Panc1 (cell line): ENCODE measurements around the gene XIRP2. TPM values are rescaled to one million over a fixed set of nuclear protein-coding genes. Genes with fewer than 3 reads are reported as not detected.

ENCODE experiments used
- ATAC-seq: fragments of 200-7000 bp; cut with Tn5 transposase; 2 replicates; pipeline ENCODE4 v1.9.1; 2020; ENCODE audit warnings: mild to moderate bottlenecking, moderate library complexity
- BruUV-seq: library from RNA; stranded (reverse); fragments of 400-500 nt; replicated peaks from 2 replicates; lab custom pipeline; 2021; lab: Mats Ljungman, UMichigan
- CTCF ChIA-PET: fragments of 300-600 bp; sonication (Branson Sonifier 250); formaldehyde crosslinking; loops from one replicate; lab custom pipeline; 2022; ENCODE audit warnings: antibody characterized with exemption; lab: Charles Lee
- POLR2A ChIA-PET: fragments of 300-600 bp; sonication (Branson Sonifier 250); formaldehyde crosslinking; loops from one replicate; lab custom pipeline; 2022; ENCODE audit warnings: antibody characterized with exemption; lab: Charles Lee
- DNase-seq: peaks from one replicate; pipeline ENCODE4 v3.0.0-alpha.2; 2010; ENCODE audit warnings: low read depth, low spot score
- H3K27ac ChIP-seq: 2 replicates; pipeline ENCODE4 v1.5.1; 2011; ENCODE audit warnings: mild to moderate bottlenecking, low read length, inconsistent platforms
- H3K27me3 ChIP-seq: fragments of 200-500 bp; sonication (Bioruptor generic); 2 replicates; pipeline ENCODE4 v1.6.0; 2014; ENCODE audit warnings: low read length, inconsistent platforms; ENCODE audit not compliant: control insufficient read depth, insufficient read depth
- H3K36me3 ChIP-seq: fragments of 200-500 bp; sonication (Bioruptor generic); 2 replicates; pipeline ENCODE4 v1.5.1; 2014; ENCODE audit warnings: inconsistent platforms, mild to moderate bottlenecking, low read length, moderate library complexity; ENCODE audit not compliant: control insufficient read depth, insufficient read depth
- H3K4me1 ChIP-seq: 2 replicates; pipeline ENCODE4 v1.5.1; 2011; ENCODE audit warnings: inconsistent platforms, mild to moderate bottlenecking, low read length, moderate library complexity; ENCODE audit not compliant: control insufficient read depth, insufficient read depth
- H3K4me3 ChIP-seq, 2 experiments: 2 replicates each; pipeline ENCODE4 v1.5.1; 2011 to 2012; ENCODE audit warnings: low read depth in 2 of 2, low read length in 2 of 2, mild to moderate bottlenecking in 2 of 2, inconsistent platforms in 1 of 2, moderate library complexity in 1 of 2
- H3K9me3 ChIP-seq: fragments of 200-500 bp; sonication (Bioruptor generic); 2 replicates; pipeline ENCODE4 v1.5.1; 2014; ENCODE audit warnings: low read depth, mild to moderate bottlenecking, inconsistent platforms, low read length, moderate library complexity; ENCODE audit not compliant: control insufficient read depth, insufficient read depth
- POLR2AphosphoS5 ChIP-seq: IDR thresholded peaks from 2 replicates; pipeline ENCODE4 v1.6.1; 2012; ENCODE audit warnings: mild to moderate bottlenecking, low read depth, low read length, moderate library complexity
- SIN3A ChIP-seq: IDR thresholded peaks from 2 replicates; pipeline ENCODE4 v1.6.1; 2012; ENCODE audit warnings: low read depth, mild to moderate bottlenecking, low read length, moderate library complexity, borderline replicate concordance; ENCODE audit not compliant: insufficient read depth
- TCF7L2 ChIP-seq: IDR thresholded peaks from 2 replicates; pipeline ENCODE4 v1.6.1; 2011; ENCODE audit warnings: mild to moderate bottlenecking, low read depth, low read length, inconsistent platforms
- in situ Hi-C: cut with HindIII; loops from 2 replicates; pipeline ENCODE4 v1.10.0; 2016; ENCODE audit warnings: low sequenced_read_pairs, low pct_unique_long_range_greater_than_20kb
- intact Hi-C: fragments of 100-400 bp; cut with micrococcal nuclease; formaldehyde crosslinking; loops from one replicate; pipeline ENCODE4 v1.10.0; 2022; ENCODE audit not compliant: unreplicated experiment
- total RNA-seq: library from RNA; stranded (reverse); gene quantifications from one replicate; pipeline ENCODE4 v1.2.1, GENCODE V29; 2021; ENCODE audit not compliant: unreplicated experiment
- TF ChIP-seq, protein P1 (sequence below): fragments of 450-650 bp; IDR thresholded peaks from 2 replicates; pipeline ENCODE4 v1.5.1; 2017; ENCODE audit warnings: mild to moderate bottlenecking
- TF ChIP-seq, protein P2 (sequence below), 2 experiments: IDR thresholded peaks; 2 replicates each; pipeline ENCODE4 v1.6.1; 2011 to 2012; ENCODE audit warnings: low read depth in 2 of 2, control low read depth in 1 of 2, low read length in 1 of 2, mild to moderate bottlenecking in 1 of 2, moderate library complexity in 1 of 2; ENCODE audit not compliant: insufficient read depth in 1 of 2

XIRP2 gene
- total RNA-seq, 1 experiment from 2014 or later, result not detected

DNA sequence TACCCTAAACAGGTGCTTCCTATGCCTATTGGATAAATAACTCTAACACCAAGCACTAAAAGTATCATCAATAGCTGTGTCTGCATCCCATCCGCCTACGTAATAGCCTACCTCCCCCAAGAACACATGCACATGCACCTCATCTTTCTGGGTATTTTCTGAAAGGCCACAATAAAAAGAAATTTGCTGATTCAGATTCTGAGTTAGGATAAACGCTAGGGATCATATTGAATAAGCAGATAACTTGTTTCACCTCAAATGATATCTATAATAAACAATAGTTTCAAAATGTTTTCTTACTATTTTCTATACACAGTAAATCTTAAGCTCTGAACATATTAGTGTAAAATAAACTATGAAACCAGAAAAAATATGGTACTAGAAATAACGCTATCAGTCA is 112.9 kb downstream of the XIRP2 start:
- ATAC-seq, result no peak
- no peaks in the 10 kb centered on the region for H3K36me3 ChIP-seq
- DNase-seq, result no peak
- no peaks in the 10 kb centered on the region for H3K9me3 ChIP-seq
- no TSS peak for BruUV-seq
- TF ChIP-seq TCF7L2 (no peak), SIN3A (no peak), POLR2AphosphoS5 (no peak)
- TF ChIP-seq, protein P1, sequence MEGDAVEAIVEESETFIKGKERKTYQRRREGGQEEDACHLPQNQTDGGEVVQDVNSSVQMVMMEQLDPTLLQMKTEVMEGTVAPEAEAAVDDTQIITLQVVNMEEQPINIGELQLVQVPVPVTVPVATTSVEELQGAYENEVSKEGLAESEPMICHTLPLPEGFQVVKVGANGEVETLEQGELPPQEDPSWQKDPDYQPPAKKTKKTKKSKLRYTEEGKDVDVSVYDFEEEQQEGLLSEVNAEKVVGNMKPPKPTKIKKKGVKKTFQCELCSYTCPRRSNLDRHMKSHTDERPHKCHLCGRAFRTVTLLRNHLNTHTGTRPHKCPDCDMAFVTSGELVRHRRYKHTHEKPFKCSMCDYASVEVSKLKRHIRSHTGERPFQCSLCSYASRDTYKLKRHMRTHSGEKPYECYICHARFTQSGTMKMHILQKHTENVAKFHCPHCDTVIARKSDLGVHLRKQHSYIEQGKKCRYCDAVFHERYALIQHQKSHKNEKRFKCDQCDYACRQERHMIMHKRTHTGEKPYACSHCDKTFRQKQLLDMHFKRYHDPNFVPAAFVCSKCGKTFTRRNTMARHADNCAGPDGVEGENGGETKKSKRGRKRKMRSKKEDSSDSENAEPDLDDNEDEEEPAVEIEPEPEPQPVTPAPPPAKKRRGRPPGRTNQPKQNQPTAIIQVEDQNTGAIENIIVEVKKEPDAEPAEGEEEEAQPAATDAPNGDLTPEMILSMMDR, result no peak
- TF ChIP-seq, protein P2, sequence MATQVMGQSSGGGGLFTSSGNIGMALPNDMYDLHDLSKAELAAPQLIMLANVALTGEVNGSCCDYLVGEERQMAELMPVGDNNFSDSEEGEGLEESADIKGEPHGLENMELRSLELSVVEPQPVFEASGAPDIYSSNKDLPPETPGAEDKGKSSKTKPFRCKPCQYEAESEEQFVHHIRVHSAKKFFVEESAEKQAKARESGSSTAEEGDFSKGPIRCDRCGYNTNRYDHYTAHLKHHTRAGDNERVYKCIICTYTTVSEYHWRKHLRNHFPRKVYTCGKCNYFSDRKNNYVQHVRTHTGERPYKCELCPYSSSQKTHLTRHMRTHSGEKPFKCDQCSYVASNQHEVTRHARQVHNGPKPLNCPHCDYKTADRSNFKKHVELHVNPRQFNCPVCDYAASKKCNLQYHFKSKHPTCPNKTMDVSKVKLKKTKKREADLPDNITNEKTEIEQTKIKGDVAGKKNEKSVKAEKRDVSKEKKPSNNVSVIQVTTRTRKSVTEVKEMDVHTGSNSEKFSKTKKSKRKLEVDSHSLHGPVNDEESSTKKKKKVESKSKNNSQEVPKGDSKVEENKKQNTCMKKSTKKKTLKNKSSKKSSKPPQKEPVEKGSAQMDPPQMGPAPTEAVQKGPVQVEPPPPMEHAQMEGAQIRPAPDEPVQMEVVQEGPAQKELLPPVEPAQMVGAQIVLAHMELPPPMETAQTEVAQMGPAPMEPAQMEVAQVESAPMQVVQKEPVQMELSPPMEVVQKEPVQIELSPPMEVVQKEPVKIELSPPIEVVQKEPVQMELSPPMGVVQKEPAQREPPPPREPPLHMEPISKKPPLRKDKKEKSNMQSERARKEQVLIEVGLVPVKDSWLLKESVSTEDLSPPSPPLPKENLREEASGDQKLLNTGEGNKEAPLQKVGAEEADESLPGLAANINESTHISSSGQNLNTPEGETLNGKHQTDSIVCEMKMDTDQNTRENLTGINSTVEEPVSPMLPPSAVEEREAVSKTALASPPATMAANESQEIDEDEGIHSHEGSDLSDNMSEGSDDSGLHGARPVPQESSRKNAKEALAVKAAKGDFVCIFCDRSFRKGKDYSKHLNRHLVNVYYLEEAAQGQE (IDR thresholded peaks at IDR 0.05; ENCODE audit: insufficient read depth in 1 of 2, low read depth in 2 of 2, low read length in 1 of 2), result no peak
- ChIA-PET POLR2A (no interaction called here), CTCF (no interaction called here)
- no peak overlapping the region for H3K27ac ChIP-seq
- H3K4me3 ChIP-seq, result no peak overlapping the region
- in situ Hi-C loops, result no loop called here
- intact Hi-C loops, result no loop called here
- H3K27me3 ChIP-seq, result no peaks in the 10 kb centered on the region
- H3K4me1 ChIP-seq, result no peaks in the 10 kb centered on the region

DNA sequence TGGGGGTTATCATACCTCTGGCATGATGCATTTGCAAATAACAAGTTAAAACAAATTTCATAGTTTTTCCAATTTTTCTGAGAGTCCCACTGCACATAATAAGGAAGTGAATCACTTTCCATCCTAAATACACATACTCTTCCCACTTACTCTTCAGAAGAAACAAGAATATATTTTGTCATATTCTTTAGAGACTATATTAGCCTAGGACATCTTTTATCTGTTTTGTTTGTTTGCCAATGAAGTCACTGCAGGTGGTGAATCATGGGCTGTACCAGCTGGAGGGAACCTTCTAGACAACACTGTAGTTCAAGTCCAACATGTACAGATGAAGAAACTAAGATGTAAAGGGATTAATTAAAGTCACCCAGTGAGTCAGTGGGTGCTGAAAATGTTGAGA is 116.8 kb downstream of the XIRP2 start:
- in situ Hi-C loops (no loop called here), intact Hi-C loops (no loop called here)
- no peaks in the 10 kb centered on the region for H3K9me3 ChIP-seq
- no peak for DNase-seq
- POLR2A ChIA-PET, result no interaction called here
- H3K27ac ChIP-seq, result no peak overlapping the region
- no peak for ATAC-seq
- no TSS peak for BruUV-seq
- no peaks in the 10 kb centered on the region for H3K4me1 ChIP-seq
- TF ChIP-seq SIN3A, result no peak
- TF ChIP-seq POLR2AphosphoS5, result no peak
- TF ChIP-seq, protein P2 (IDR thresholded peaks at IDR 0.05; ENCODE audit: insufficient read depth in 1 of 2, low read depth in 2 of 2, low read length in 1 of 2), result no peak
- TF ChIP-seq TCF7L2, result no peak
- TF ChIP-seq, protein P1, result no peak
- CTCF ChIA-PET, result interaction anchor here (0.6 kb wide), 1 partner anchor 41 kb away, joined by 6 read pairs; no protein-coding TSS in a partner anchor
- H3K4me3 ChIP-seq, result no peak overlapping the region
- H3K27me3 ChIP-seq, result no peaks in the 10 kb centered on the region
- H3K36me3 ChIP-seq, result no peaks in the 10 kb centered on the region
